Neural progenitor cell (in vitro differentiated cells): ENCODE results near the gene ANAPC5. TPM values are rescaled to one million over a fixed set of nuclear protein-coding genes. Genes with fewer than 3 reads are reported as not detected.

ENCODE experiments used
- DNase-seq: peaks from one replicate; pipeline ENCODE4 v3.0.0-alpha.2; 2016; ENCODE audit warnings: low spot score
- H2AFZ ChIP-seq: fragments of 200-600 bp; sonication (generic); replicated peaks from 2 replicates; pipeline ENCODE4 v1.6.1; 2016; ENCODE audit warnings: antibody characterized with exemption
- H3F3A ChIP-seq: fragments of 200-600 bp; sonication (generic); 2 replicates; pipeline ENCODE4 v1.6.1; 2016; ENCODE audit warnings: antibody characterized with exemption, low read depth
- H3K27ac ChIP-seq: fragments of 200-600 bp; sonication (generic); 2 replicates; pipeline ENCODE4 v1.5.1; 2016; ENCODE audit warnings: mild to moderate bottlenecking
- H3K27me3 ChIP-seq: fragments of 200-600 bp; sonication (generic); 2 replicates; pipeline ENCODE4 v1.6.1; 2016; ENCODE audit warnings: mild to moderate bottlenecking, moderate library complexity
- H3K36me3 ChIP-seq: fragments of 200-600 bp; sonication (generic); 2 replicates; pipeline ENCODE4 v1.5.1; 2016
- H3K4me1 ChIP-seq: fragments of 200-600 bp; sonication (generic); 2 replicates; pipeline ENCODE4 v1.6.1; 2016; ENCODE audit warnings: mixed run types
- H3K4me2 ChIP-seq: fragments of 200-600 bp; sonication (generic); 2 replicates; pipeline ENCODE4 v1.6.1; 2016
- H3K4me3 ChIP-seq: fragments of 200-600 bp; sonication (generic); 2 replicates; pipeline ENCODE4 v1.5.1; 2016
- H3K79me2 ChIP-seq: fragments of 200-600 bp; sonication (generic); 2 replicates; pipeline ENCODE4 v1.6.1; 2016; ENCODE audit warnings: low read depth
- H3K9ac ChIP-seq: fragments of 200-600 bp; sonication (generic); 2 replicates; pipeline ENCODE4 v1.6.1; 2016
- H3K9me3 ChIP-seq: fragments of 200-600 bp; sonication (generic); 2 replicates; pipeline ENCODE4 v1.5.1; 2016; ENCODE audit warnings: low read depth
- H4K20me1 ChIP-seq: fragments of 200-600 bp; sonication (generic); 2 replicates; pipeline ENCODE4 v1.6.1; 2016; ENCODE audit warnings: low read depth
- H3K27ac Mint-ChIP-seq: 3 replicates; pipeline ENCODE4 v1.8.0; 2021; ENCODE audit warnings: mixed read lengths
- H3K27me3 Mint-ChIP-seq: 2 replicates; pipeline ENCODE4 v1.8.0; 2022; ENCODE audit warnings: low read depth, mild to moderate bottlenecking, inconsistent platforms, moderate library complexity, mixed read lengths; ENCODE audit not compliant: insufficient read depth
- H3K36me3 Mint-ChIP-seq: 3 replicates; pipeline ENCODE4 v1.8.0; 2021; ENCODE audit warnings: mixed read lengths
- H3K4me1 Mint-ChIP-seq: 3 replicates; pipeline ENCODE4 v1.8.0; 2021; ENCODE audit warnings: mixed read lengths
- H3K4me3 Mint-ChIP-seq: 3 replicates; pipeline ENCODE4 v1.8.0; 2021; ENCODE audit warnings: mild to moderate bottlenecking, moderate library complexity, mixed read lengths
- H3K9me3 Mint-ChIP-seq: 3 replicates; pipeline ENCODE4 v1.8.0; 2020; ENCODE audit warnings: mixed read lengths
- CTCF ChIP-seq: fragments of 200-600 bp; sonication (generic); IDR thresholded peaks from 2 replicates; pipeline ENCODE4 v1.5.1; 2017; ENCODE audit warnings: antibody characterized with exemption, mild to moderate bottlenecking
- EZH2 ChIP-seq: fragments of 200-600 bp; sonication (generic); IDR thresholded peaks from 2 replicates; pipeline ENCODE4 v1.6.1; 2017; ENCODE audit warnings: antibody characterized with exemption, mild to moderate bottlenecking, moderate library complexity
- EZH2phosphoT487 ChIP-seq: fragments of 200-600 bp; sonication (generic); IDR thresholded peaks from 2 replicates; pipeline ENCODE4 v1.6.1; 2017; ENCODE audit warnings: antibody characterized with exemption
- total RNA-seq: library from RNA; depleted of rRNA; stranded (reverse); fragments of >200 nt; gene quantifications from 2 replicates; pipeline ENCODE4 v1.2.3, GENCODE V29; 2015; ENCODE audit warnings: low replicate concordance

The ANAPC5 gene
- total RNA-seq, 1 donor from 2014 or later, result 190 TPM

GRCh38 chr12:121295746-121296617 lies 56.2 kb downstream of the ANAPC5 start:
- Histone ChIP-seq H3K9ac (peak overlapping the region; percentile 53), H2AFZ (peak overlapping the region; percentile 95), H3K4me1 (peaks cover 7% of the 10 kb centered on the region), H3K27ac (no peak overlapping the region), H3K27me3 (no peaks in the 10 kb centered on the region), H3F3A (peaks cover 14% of the 10 kb centered on the region), H3K4me3 (peak overlapping the region; percentile 93), H4K20me1 (peaks cover 18% of the 10 kb centered on the region), H3K9me3 (no peaks in the 10 kb centered on the region), H3K36me3 (no peaks in the 10 kb centered on the region), H3K79me2 (peaks cover 42% of the 10 kb centered on the region), H3K4me2 (peak overlapping the region; percentile 95)
- DNase-seq, result peak; percentile 56
- H3K4me1 Mint-ChIP-seq, result peaks cover 10% of the 10 kb centered on the region
- peak overlapping the region; percentile 91 for H3K4me3 Mint-ChIP-seq
- peaks cover 10% of the 10 kb centered on the region for H3K27me3 Mint-ChIP-seq
- peaks cover 7% of the 10 kb centered on the region for H3K36me3 Mint-ChIP-seq
- H3K27ac Mint-ChIP-seq, result peak overlapping the region; percentile 29
- H3K9me3 Mint-ChIP-seq, result no peaks in the 10 kb centered on the region
- TF ChIP-seq EZH2 (no peak), EZH2phosphoT487 (no peak), CTCF (no peak)

- Histone ChIP-seq H2AFZ (peak overlapping the region; percentile 37), H3F3A (peaks cover 14% of the 10 kb centered on the region), H3K4me1 (peaks cover 7% of the 10 kb centered on the region), H3K9ac (peak overlapping the region; percentile 53), H3K27ac (no peak overlapping the region), H3K9me3 (no peaks in the 10 kb centered on the region), H3K27me3 (no peaks in the 10 kb centered on the region), H4K20me1 (peaks cover 21% of the 10 kb centered on the region), H3K4me3 (peak overlapping the region; percentile 93), H3K4me2 (peak overlapping the region; percentile 95), H3K36me3 (no peaks in the 10 kb centered on the region), H3K79me2 (peaks cover 42% of the 10 kb centered on the region)
- H3K36me3 Mint-ChIP-seq, result peaks cover 7% of the 10 kb centered on the region
- no peaks in the 10 kb centered on the region for H3K9me3 Mint-ChIP-seq
- no peak overlapping the region for H3K27ac Mint-ChIP-seq
- TF ChIP-seq CTCF, result no peak
- no peak for TF ChIP-seq EZH2
- TF ChIP-seq EZH2phosphoT487, result no peak
- H3K27me3 Mint-ChIP-seq, result peaks cover 10% of the 10 kb centered on the region
- H3K4me3 Mint-ChIP-seq, result peak overlapping the region; percentile 91
- peaks cover 10% of the 10 kb centered on the region for H3K4me1 Mint-ChIP-seq
- peak; percentile 59 for DNase-seq
These were observed 57.0 kb downstream of the ANAPC5 start for GRCh38 chr12:121295116-121295745.

GRCh38 chr12:121294151-121294889 lies 57.9 kb downstream of the ANAPC5 start:
- H3K4me1 Mint-ChIP-seq, result peaks cover 10% of the 10 kb centered on the region
- no peak overlapping the region for H3K27ac ChIP-seq
- H3K4me2 ChIP-seq, result no peak overlapping the region
- H3K4me1 ChIP-seq, result peaks cover 7% of the 10 kb centered on the region
- peaks cover 7% of the 10 kb centered on the region for H3K36me3 Mint-ChIP-seq
- H4K20me1 ChIP-seq, result peaks cover 21% of the 10 kb centered on the region
- H3K9ac ChIP-seq, result no peak overlapping the region
- H3K27me3 ChIP-seq, result no peaks in the 10 kb centered on the region
- peaks cover 42% of the 10 kb centered on the region for H3K79me2 ChIP-seq
- no peaks in the 10 kb centered on the region for H3K36me3 ChIP-seq
- peaks cover 10% of the 10 kb centered on the region for H3K27me3 Mint-ChIP-seq
- H3K9me3 ChIP-seq, result no peaks in the 10 kb centered on the region
- peak overlapping the region; percentile 91 for H3K4me3 Mint-ChIP-seq
- H2AFZ ChIP-seq, result no peak overlapping the region
- no peak overlapping the region for H3K4me3 ChIP-seq
- peaks cover 14% of the 10 kb centered on the region for H3F3A ChIP-seq
- no peak overlapping the region for H3K27ac Mint-ChIP-seq
- H3K9me3 Mint-ChIP-seq, result no peaks in the 10 kb centered on the region
- DNase-seq, result no peak
- TF ChIP-seq EZH2phosphoT487, result no peak
- TF ChIP-seq EZH2, result no peak
- no peak for TF ChIP-seq CTCF
